MG63 (cell line): ENCODE measurements around the gene SMIM45.

Experiments used
- DNase-seq: peaks from one replicate; pipeline ENCODE4 v3.0.0-alpha.2; 2020
- H3K27me3 ChIP-seq: fragments of 250-450 bp; sonication (Bioruptor Pico); 2 replicates; pipeline ENCODE4 v1.5.1; 2020; ENCODE audit warnings: mild to moderate bottlenecking, moderate library complexity
- H3K36me3 ChIP-seq: fragments of 250-450 bp; sonication (Bioruptor Pico); 2 replicates; pipeline ENCODE4 v1.5.1; 2020; ENCODE audit warnings: mild to moderate bottlenecking, moderate library complexity
- H3K4me3 ChIP-seq: fragments of 250-450 bp; sonication (Bioruptor Pico); 2 replicates; pipeline ENCODE4 v1.5.1; 2020; ENCODE audit warnings: mild to moderate bottlenecking, moderate library complexity
- H3K9me3 ChIP-seq: fragments of 250-450 bp; sonication (Bioruptor Pico); 2 replicates; pipeline ENCODE4 v1.5.1; 2020; ENCODE audit warnings: mild to moderate bottlenecking, moderate library complexity

SMIM45 gene

DNA sequence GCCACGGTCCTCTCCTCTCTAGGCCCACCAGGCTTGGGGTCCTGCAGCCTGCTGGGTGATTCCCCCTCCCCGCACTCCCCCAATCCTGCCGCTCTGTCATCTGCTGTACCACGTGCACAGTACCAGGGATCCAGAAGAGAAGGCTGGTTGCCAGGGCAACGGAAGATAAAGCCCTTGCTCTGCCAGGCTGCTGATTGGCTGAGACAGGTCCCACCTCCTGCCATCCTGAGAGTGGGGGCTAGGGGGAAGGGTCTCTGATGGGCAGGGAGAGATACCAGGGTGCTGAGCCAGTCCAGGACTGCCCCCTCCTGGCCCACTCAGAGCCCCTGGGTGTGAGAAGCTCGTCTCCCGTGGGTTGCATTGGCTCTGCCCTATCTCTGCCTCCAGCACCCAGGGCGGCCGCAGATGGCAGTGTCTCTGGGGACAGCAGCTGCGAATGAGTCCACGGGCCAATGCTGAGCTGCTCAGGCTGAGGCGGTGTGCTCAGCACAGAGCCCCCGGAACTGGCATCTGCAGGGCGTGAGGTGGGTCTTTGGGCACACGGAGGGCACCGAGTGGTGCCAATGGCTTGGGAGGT is at the start of gene SMIM45:
Gene SMIM45, plus strand, starts transcription at position 253 of the 577 bp plus-strand sequence.
- H3K4me3 ChIP-seq, result no peak within 1 kb of the TSS
- H3K36me3 ChIP-seq, result no peaks in the 10 kb centered on the region
- no peak for DNase-seq
- H3K27me3 ChIP-seq, result no peaks in the 10 kb centered on the region
- H3K9me3 ChIP-seq, result no peaks in the 10 kb centered on the region

DNA sequence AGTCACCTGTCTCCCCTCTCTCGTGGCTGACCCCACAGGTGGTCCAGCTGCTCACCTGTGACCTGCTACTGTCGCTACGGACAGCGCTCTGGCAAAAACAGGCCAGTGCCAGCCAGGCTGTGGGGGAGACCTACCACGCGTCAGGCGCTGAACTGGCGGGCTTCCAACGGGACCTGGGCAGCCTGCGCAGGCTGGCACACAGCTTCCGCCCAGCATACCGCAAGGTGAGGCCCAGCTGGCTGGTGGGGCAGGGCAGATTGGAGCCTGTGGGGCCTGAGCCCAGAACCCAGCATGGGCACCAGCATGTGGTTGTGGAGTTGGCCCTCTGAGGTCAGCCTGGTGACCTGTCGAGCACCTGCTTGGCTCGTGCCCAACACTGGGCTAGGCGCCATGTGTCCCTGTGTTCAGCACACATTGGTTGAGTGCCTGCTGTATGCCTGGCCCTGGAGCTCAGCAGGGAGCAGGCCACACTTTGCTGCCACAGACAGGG is 49.0 kb upstream of the SMIM45 start:
- Histone ChIP-seq H3K4me3 (no peak overlapping the region), H3K9me3 (no peaks in the 10 kb centered on the region), H3K27me3 (no peaks in the 10 kb centered on the region), H3K36me3 (peaks cover 3% of the 10 kb centered on the region)
- DNase-seq, result no peak

GRCh38 chr22:41904450-41905410 is 47.2 kb upstream of the SMIM45 start:
- Histone ChIP-seq H3K9me3 (no peaks in the 10 kb centered on the region), H3K4me3 (no peak overlapping the region), H3K27me3 (no peaks in the 10 kb centered on the region), H3K36me3 (no peaks in the 10 kb centered on the region; the same call in none of the 2 replicates)
- DNase-seq, result no peak

DNA sequence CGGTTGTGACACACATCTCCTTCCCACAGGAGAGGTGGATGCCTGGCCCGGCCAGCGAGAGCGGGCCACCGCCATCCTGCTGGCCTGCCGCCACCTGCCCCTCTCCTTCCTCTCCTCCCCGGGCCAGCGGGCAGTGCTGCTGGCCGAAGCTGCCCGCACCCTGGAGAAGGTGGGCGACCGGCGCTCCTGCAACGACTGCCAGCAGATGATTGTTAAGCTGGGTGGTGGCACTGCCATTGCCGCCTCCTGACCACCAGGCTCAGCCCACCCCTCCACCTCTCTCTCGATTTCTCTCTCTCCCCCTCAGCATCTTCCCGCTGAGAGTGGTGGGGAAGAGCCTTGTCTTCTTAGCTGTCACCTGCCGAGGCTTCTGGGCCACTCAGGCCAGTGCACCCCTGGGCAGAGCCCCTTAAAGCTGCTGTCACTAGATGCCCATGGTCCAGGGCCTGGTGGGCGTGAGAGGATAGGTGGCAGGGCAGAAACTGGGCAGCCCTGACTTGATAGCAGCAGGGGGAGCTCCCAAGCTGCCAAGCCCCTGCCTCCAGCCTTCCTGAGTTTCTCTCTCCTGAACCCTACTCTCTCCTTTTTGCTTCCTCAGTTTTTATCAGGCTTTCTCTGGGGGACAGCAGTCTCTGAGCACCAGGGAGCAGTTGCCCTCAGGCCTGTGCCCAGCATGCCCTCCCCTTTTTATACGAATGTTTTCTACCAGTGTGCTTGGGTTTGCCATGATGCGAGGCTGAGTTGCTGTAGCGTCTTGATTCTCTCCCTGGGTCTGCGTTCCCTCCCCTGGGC is 46.3 kb upstream of the SMIM45 start:
- Histone ChIP-seq H3K4me3 (no peak overlapping the region), H3K9me3 (no peaks in the 10 kb centered on the region), H3K36me3 (no peaks in the 10 kb centered on the region; the same call in none of the 2 replicates), H3K27me3 (no peaks in the 10 kb centered on the region)
- DNase-seq, result no peak

DNA sequence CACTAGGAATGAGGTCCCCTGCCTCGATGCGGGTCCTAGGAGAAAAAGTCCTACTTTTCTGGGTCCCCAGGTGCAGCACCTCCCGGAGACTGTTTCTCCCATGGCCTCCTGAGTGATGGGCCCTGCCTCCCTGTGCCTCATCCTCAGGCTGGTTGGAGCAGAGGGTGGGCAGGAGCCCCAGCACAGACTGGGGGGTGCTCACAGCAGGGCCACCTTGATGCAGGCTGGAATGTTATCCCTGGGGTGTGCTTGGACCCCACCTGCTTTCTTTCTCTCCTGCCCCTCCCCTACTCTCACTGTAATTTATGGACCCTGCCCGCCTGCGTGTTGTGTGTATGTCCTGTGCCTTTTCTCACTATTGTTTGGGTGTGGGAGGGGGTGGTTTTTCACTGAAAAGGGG is 45.1 kb upstream of the SMIM45 start:
- Histone ChIP-seq H3K36me3 (no peaks in the 10 kb centered on the region; the same call in none of the 2 replicates), H3K4me3 (no peak overlapping the region), H3K9me3 (no peaks in the 10 kb centered on the region), H3K27me3 (no peaks in the 10 kb centered on the region; the same call in 1 of the 2 replicates)
- DNase-seq, result no peak

- Histone ChIP-seq H3K36me3 (no peaks in the 10 kb centered on the region; the same call in none of the 2 replicates), H3K4me3 (no peak overlapping the region), H3K27me3 (no peaks in the 10 kb centered on the region; the same call in 1 of the 2 replicates), H3K9me3 (no peaks in the 10 kb centered on the region)
- no peak for DNase-seq
These were observed 44.2 kb upstream of the SMIM45 start for GRCh38 chr22:41907436-41908401.

DNA sequence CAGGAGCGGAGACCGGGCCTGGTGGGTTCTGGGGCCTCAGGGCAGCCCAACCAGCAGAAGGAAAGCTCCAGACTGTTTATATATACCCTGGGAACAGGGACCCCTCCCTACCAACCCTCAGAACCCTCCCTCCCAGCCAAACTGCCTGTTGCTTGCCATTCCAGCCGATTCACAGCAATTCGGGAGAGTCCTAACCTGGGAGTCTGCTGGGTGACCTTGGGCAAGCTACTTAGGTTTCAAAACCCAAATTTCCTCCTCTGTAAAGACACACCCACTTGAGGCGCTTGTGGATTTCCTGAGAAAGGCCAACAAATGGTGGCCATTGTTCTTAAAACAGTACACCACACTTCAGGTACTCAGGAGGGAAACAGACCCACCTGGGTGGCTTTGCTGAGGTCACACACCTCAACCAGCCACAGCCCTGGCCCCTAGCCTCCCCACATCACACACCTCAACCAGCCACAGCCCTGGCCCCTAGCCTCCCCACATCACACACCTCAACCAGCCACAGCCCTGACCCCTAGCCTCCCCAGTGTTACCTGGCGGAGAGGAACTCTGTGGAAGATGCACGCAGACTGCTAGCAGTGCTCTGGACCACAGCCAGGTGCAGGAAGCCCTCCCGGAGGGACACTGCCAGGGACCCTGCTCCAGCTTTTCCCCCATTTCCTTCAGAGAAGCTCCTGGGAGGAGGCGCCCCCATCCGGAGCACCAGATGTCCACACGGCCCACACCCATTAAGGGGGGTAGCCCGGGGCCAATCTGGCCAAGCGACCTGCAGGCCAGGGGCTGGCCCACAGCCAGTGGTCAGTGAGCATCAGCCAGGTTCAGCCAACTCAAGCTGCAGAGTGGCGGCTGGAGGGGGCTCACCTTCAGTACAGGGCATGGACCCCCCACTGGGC is 43.3 kb upstream of the SMIM45 start:
- Histone ChIP-seq H3K9me3 (no peaks in the 10 kb centered on the region), H3K36me3 (no peaks in the 10 kb centered on the region; the same call in none of the 2 replicates), H3K4me3 (no peak overlapping the region), H3K27me3 (peaks cover 7% of the 10 kb centered on the region; the same call in 1 of the 2 replicates)
- no peak for DNase-seq

GRCh38 chr22:41909310-41910049 is 42.5 kb upstream of the SMIM45 start:
- no peak for DNase-seq
- H3K27me3 ChIP-seq, result peaks cover 7% of the 10 kb centered on the region; the same call in 1 of the 2 replicates
- no peaks in the 10 kb centered on the region for H3K9me3 ChIP-seq

GRCh38 chr22:41910050-41911000 is 41.6 kb upstream of the SMIM45 start:
- Histone ChIP-seq H3K36me3 (no peaks in the 10 kb centered on the region; the same call in 1 of the 2 replicates), H3K27me3 (peaks cover 10% of the 10 kb centered on the region), H3K4me3 (no peak overlapping the region), H3K9me3 (no peaks in the 10 kb centered on the region)
- DNase-seq, result no peak

More at GRCh38 chr22:41909310-41910049, 42.5 kb upstream of the SMIM45 start:
- no peak overlapping the region for H3K4me3 ChIP-seq
- no peaks in the 10 kb centered on the region; the same call in none of the 2 replicates for H3K36me3 ChIP-seq

GRCh38 chr22:41911001-41911611 is 40.8 kb upstream of the SMIM45 start:
- peaks cover 18% of the 10 kb centered on the region for H3K27me3 ChIP-seq
- H3K4me3 ChIP-seq, result no peak overlapping the region
- no peak for DNase-seq
- no peaks in the 10 kb centered on the region; the same call in 1 of the 2 replicates for H3K36me3 ChIP-seq
- H3K9me3 ChIP-seq, result no peaks in the 10 kb centered on the region

DNA sequence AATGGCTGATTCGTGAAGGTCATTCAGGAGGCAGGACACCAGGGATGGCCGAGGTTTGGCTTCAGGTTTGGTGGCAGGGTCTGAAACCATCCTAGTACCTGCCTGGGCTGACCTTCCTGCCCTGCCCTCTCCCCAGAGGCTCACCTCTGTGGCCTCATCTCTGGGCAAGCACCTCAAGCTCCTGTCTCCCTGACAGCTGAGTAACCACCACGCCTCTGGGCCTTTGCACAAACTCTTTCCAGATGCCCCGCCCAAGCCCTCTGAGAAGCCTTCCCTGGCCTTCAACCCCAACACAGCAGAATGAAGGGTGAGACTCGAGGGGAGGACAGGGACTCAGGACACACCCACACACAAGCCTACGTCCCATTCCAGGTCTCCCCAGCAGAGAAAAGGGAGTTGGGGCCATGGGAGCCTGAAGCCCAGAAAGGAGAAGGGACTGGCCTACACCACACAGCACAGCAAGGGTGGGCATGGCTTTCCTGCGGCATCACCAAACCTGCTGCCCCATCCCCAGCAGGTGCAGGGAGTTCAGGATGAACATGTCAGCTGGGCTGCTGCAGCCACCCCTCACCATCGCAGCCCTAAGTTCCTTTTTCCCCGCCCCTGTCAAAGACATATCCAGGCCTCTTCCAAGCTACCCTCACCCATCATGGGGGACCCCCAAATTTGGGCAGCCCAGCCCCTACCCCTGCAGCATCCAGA is 39.5 kb upstream of the SMIM45 start:
- Histone ChIP-seq H3K4me3 (no peak overlapping the region), H3K36me3 (no peaks in the 10 kb centered on the region; the same call in 1 of the 2 replicates), H3K9me3 (no peaks in the 10 kb centered on the region), H3K27me3 (peaks cover 19% of the 10 kb centered on the region)
- DNase-seq, result no peak

- no peaks in the 10 kb centered on the region for H3K36me3 ChIP-seq
- H3K9me3 ChIP-seq, result no peaks in the 10 kb centered on the region
- H3K4me3 ChIP-seq, result no peak overlapping the region
- no peak for DNase-seq
- H3K27me3 ChIP-seq, result peaks cover 19% of the 10 kb centered on the region
These were observed 38.8 kb upstream of the SMIM45 start for GRCh38 chr22:41913040-41913719.
